Measurements from ENCODE around the gene ARL8B. TPM values are rescaled to one million over a fixed set of nuclear protein-coding genes. Genes with fewer than 3 reads are reported as not detected.
A peak's percentile ranks its signal among the peaks of the same experiment; 100 is the strongest.

Gene ARL8B
- polyA plus RNA-seq, 3 donors = 46.6 to 121 (median 101) TPM

- peaks cover 13 to 14% of the 10 kb centered on the region in 2 donors for H3K36me3 Mint-ChIP-seq
- Histone ChIP-seq H3K27ac (ENCODE audit: low read depth in 1 of 2, low read length in 2 of 2) (peak overlapping the region; percentile 69 to 100), H3K27me3 (ENCODE audit: control insufficient read depth in 2 of 2, insufficient read depth in 2 of 2, low read length in 2 of 2) (no peaks in the 10 kb centered on the region), H3K4me1 (ENCODE audit: control insufficient read depth in 1 of 2, insufficient read depth in 2 of 2, low read length in 2 of 2) (peaks cover 49 to 62% of the 10 kb centered on the region in 2 donors), H3K4me2 (replicated peaks; ENCODE audit: extremely low read depth, low read length, poor library complexity, severe bottlenecking) (peak overlapping the region; percentile 81), H3K79me2 (ENCODE audit: insufficient read depth, low read length) (peaks cover 75% of the 10 kb centered on the region), H3K9ac (ENCODE audit: insufficient read depth, low read length, poor library complexity, severe bottlenecking) (no peak overlapping the region), H4K20me1 (ENCODE audit: insufficient read depth, low read length) (peaks cover 47% of the 10 kb centered on the region), H2AFZ (ENCODE audit: insufficient read depth, low read depth, low read length, poor library complexity, severe bottlenecking) (no peak overlapping the region), H3K36me3 (replicated peaks in 1 of 2; ENCODE audit: control insufficient read depth in 1 of 2, insufficient read depth in 2 of 2, low read length in 2 of 2) (peaks cover 0 to 3% of the 10 kb centered on the region in 2 donors), H3K4me3 (replicated peaks in 1 of 3; ENCODE audit: low read depth in 2 of 3, low read length in 3 of 3) (peak overlapping the region in 2 of 3 experiments; percentile 77 to 98), H3K9me3 (replicated peaks in 1 of 2; ENCODE audit: control insufficient read depth in 1 of 2, insufficient read depth in 1 of 2, low read length in 2 of 2) (no peaks in the 10 kb centered on the region)
- TF ChIP-seq CTCF (IDR thresholded peaks at IDR 0.05) = no peak
- no peaks in the 10 kb centered on the region for H3K27me3 Mint-ChIP-seq (ENCODE audit: low read depth in 3 of 3)
- no peak for DNase-seq
- peaks cover 45% of the 10 kb centered on the region for H3K4me1 Mint-ChIP-seq
- WGBS (ENCODE audit: insufficient coverage) = no CpG with 5 or more reads among the region's 12 CpGs
- H3K9me3 Mint-ChIP-seq = peaks cover 0 to 2% (median 0%) of the 10 kb centered on the region in 7 donors
- intact Hi-C loops (cut with micrococcal nuclease) = loop anchor here (2.0 to 10.0 kb wide), 5 partner anchors 15 to 139 kb away; no protein-coding TSS in a partner anchor
- peak overlapping the region; percentile 93 to 96 for H3K4me3 Mint-ChIP-seq
- peak overlapping the region; percentile 81 to 99 (median 98) for H3K27ac Mint-ChIP-seq
Observed at GRCh38 chr3:5123937-5124336, 1.8 kb downstream of the ARL8B start.

GRCh38 chr3:5126586-5126985 lies 4.5 kb downstream of the ARL8B start:
- Mint-ChIP-seq H3K9me3 (peaks cover 0 to 2% (median 0%) of the 10 kb centered on the region in 7 donors), H3K4me3 (peak overlapping the region in 1 of 2 donors; percentile 67), H3K27me3 (ENCODE audit: low read depth in 3 of 3) (no peaks in the 10 kb centered on the region), H3K36me3 (peaks cover 21 to 39% of the 10 kb centered on the region in 2 donors), H3K4me1 (peaks cover 53% of the 10 kb centered on the region), H3K27ac (peak overlapping the region; percentile 89 to 99 (median 92))
- Histone ChIP-seq H3K36me3 (replicated peaks in 1 of 2; ENCODE audit: control insufficient read depth in 1 of 2, insufficient read depth in 2 of 2, low read length in 2 of 2) (peaks cover 0 to 21% of the 10 kb centered on the region in 2 donors), H3K9ac (ENCODE audit: insufficient read depth, low read length, poor library complexity, severe bottlenecking) (peak overlapping the region; percentile 34), H3K4me3 (replicated peaks in 1 of 3; ENCODE audit: low read depth in 2 of 3, low read length in 3 of 3) (peak overlapping the region in 1 of 3 experiments; percentile 58), H3K27me3 (ENCODE audit: control insufficient read depth in 2 of 2, insufficient read depth in 2 of 2, low read length in 2 of 2) (no peaks in the 10 kb centered on the region), H3K4me1 (ENCODE audit: control insufficient read depth in 1 of 2, insufficient read depth in 2 of 2, low read length in 2 of 2) (peaks cover 49 to 70% of the 10 kb centered on the region in 2 donors), H4K20me1 (ENCODE audit: insufficient read depth, low read length) (peaks cover 73% of the 10 kb centered on the region), H3K4me2 (replicated peaks; ENCODE audit: extremely low read depth, low read length, poor library complexity, severe bottlenecking) (peak overlapping the region; percentile 61), H3K79me2 (ENCODE audit: insufficient read depth, low read length) (peaks cover 100% of the 10 kb centered on the region), H3K27ac (ENCODE audit: low read depth in 1 of 2, low read length in 2 of 2) (peak overlapping the region; percentile 53 to 100), H3K9me3 (replicated peaks in 1 of 2; ENCODE audit: control insufficient read depth in 1 of 2, insufficient read depth in 1 of 2, low read length in 2 of 2) (no peaks in the 10 kb centered on the region), H2AFZ (ENCODE audit: insufficient read depth, low read depth, low read length, poor library complexity, severe bottlenecking) (no peak overlapping the region)
- no peak for TF ChIP-seq CTCF (IDR thresholded peaks at IDR 0.05)
- intact Hi-C loops (cut with micrococcal nuclease) = loop anchor here in 1 of 2 donors (10.0 kb wide), 2 partner anchors 112 to 142 kb away; no protein-coding TSS in a partner anchor
- DNase-seq = peak; percentile 50 to 86 (median 80)

All from CD14-positive monocyte (primary cell).